NCI-H510A treated with DMSO at 0.1 percent for 48 hours (cell line): ENCODE measurements around the gene MAP3K8.

Experiments used
- DNase-seq: peaks from one replicate; lab custom pipeline; 2025; lab: John Stamatoyannopoulos, UW

MAP3K8 gene

DNA sequence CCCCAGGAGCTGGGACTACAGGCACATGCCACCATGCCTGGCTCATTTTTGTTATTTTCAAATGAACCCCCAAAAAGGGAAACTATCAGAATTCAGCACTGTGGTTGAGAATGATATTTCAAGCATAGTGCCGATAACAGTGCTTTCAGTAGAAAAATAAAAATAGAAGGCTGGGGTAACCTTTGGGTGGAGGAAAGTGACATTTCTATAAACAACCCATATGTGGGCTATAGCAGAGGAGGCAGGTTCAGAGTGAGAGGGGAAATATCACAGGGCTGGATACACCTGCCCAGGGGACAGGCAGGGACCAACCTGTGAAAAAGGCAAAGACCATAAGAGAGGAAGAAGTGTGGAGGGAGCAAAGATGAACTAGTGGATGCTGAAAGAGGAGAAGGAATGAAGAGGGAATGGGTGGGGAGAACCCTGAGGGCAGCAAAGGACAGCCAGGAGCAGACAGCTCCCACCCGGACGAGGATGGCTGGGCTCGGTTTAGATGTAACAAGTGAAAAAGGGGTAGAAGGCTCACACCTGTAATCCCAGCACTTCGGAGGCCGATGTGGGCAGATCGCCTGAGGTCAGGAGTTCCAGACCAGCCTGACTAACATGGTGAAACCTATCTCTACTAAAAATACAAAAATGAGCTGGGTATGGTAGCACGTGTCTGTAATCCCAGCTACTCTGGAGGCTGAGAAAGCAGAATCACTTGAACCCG is 56.5 kb downstream of the MAP3K8 start:
- no peak for DNase-seq

DNA sequence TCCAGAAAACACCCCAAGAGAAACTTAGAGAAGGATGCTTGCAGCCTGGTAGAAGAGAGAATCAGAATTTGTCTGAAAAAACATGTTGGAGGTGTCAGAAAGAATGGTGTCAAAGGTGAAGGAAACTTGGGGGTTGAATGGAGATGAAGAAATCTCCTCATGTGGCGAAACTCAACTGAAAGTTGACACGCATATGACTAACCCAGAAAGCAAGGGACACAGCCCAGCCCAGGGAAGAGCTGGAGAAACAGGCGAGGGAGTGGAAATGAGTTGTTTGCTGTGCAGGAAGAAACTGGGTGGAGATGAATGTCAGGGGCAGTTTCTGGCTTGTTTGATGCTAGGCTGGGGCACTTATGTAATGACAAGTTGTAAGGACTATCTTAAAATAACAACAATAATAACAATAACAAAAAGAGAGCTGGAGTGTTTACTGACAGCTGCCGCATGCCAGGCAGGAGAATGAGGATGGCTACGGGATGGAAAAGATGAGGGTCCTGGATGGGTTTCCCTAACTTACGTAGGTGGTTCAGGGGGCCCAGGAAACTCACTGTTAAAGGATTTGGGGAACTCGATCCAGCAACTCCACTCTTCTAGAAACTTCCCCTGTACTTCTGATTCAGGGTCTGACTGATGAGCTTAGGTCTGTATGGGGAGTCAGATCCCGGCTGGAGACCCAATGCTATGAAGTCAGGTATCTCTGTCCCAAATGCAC is 57.4 kb downstream of the MAP3K8 start:
- DNase-seq: no peak

DNA sequence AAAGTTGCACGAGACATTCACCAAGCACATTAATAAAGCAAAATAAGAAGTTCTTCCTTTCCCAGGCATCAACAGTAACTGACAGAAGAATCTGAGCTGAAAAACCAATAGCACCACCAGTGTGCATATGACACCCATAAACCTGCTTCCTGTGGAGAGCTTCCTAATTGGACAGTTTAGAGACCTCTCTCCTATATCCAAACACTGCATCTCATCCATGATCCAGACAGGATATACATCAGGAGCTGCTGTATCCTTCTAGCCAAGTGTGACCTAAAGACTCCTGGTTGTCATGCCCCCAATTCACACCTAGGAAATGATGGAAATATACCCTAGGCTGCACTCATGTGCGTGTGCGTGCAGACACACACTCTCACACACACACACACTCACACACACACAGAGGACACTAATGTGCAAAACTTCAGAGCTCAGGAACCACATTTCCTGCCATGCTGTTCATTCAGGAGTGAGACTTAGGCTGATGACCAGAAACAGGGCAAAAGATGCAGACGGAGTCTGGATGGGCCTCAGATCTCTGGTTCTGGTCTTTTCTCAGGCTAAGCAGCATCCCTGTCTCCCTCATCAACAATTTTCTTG is 58.0 kb downstream of the MAP3K8 start:
- DNase-seq: no peak

DNA sequence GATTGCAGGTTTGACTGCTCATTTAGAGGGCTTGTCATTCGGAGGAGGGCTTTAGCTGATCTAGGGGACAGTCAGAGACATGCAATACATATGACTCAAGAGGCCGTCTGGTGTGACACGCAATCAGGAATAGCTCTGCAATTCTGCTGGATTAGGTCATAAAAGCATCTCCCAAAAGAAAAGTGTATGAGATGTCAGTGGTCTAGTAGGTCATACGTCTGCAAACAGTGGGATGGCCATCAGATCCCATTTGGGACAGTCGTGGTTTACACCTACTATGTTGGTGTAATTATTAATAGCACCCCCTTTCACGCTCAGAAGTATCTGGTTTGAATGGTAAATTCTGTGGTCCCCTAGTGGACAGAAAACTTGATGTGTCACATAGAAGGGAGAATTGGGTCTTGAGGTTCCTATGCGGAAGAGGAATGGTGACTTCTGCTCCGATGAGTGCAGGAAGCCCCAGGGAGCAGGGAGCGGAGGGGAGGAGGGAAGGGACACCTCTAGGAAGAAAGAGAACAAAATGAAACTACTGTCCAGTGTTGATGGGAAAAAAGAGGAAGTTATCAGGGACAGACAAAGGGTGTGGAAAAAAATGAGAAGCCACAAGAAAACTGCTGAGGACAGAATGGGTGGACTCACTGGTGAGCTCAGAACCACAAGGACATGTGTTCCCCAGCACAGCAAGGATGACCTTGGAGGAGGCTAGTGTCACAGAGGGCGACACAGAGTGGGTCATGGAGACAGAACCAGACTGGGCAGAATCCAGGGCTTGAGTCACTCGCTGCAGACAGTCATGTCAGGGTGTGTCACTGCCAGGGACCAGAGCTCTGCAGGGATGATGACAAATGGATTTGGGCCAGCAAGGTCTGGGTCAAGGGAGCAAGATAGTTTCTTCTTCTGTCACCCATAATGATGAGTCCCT is 59.9 kb downstream of the MAP3K8 start:
- DNase-seq: no peak

DNA sequence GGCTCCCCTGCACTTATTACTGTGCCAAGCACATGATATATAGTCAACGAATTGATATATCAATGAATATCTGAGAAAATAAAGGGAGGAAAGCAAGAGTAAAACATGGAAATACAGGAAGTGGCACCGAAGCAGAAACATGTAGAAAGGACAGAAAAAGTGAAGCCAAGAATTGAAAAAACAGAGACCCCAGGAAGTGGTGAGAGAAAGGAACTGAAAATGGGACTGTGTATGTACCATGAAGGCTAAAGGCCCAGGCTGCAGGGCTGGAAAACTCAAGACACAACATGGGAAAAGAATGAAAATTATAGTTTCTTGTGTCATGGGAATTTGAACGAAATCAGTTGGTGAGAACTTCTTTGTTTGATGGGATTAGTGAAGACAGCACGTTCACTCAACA is 60.6 kb downstream of the MAP3K8 start:
- no peak for DNase-seq

DNA sequence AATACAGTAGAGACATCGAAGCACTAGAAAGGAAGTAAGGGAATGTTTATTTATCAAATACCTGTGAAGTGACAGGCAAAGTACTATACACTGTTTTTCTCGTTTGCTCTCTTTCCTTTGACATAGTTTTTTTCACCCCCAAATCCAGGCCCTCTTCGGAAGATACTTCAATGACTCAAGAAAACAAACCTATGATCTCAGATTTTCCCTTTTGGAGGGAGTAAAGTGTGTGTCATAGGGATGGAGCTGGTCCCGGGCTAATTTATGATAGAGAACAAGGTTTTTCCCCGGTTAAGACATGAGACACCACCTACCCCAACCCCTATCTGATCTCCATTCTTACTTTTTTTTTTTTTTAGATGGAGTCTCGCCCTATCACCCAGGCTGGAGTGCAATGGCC is 61.7 kb downstream of the MAP3K8 start:
- no peak for DNase-seq

DNA sequence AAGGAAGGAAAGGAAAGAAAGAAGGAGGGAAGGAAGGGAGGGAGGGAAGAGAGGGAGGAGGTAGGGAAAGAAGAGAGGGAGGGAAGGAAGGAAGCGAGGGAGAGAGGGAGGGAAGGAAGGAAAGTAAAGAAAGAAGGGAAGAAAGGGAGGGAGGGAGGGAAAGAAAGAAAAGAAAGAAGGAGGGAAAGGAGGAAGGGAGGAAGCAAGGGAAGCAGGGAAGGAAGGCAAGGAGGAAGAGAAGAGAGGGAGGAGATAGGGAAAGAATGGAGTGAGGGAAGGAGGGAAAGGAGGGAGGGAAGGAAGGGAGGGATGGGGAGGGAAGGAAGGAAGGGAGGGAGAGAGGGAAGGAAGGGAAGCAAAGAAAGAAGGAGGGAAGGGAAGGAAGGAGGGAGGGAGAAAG is 65.8 kb downstream of the MAP3K8 start:
- no peak for DNase-seq

DNA sequence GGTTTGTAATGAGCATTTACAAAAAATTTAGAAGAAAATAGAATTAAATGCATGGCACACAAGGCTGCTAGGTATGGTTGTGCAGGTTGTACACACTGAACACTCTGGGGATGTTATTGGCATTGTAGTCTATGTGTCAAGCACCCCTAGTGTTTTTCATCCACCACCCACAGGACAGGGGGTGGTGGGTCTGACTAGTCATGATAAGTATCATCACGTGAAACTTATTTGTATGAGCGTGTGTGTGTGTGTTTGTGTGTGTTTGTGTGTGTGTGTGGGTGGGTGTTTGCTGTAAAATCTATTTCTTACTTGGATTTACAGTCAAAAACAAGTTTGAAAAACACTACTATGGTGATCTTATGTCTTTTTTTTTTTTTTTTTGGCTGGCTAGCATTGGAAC is 66.5 kb downstream of the MAP3K8 start:
- no peak for DNase-seq

DNA sequence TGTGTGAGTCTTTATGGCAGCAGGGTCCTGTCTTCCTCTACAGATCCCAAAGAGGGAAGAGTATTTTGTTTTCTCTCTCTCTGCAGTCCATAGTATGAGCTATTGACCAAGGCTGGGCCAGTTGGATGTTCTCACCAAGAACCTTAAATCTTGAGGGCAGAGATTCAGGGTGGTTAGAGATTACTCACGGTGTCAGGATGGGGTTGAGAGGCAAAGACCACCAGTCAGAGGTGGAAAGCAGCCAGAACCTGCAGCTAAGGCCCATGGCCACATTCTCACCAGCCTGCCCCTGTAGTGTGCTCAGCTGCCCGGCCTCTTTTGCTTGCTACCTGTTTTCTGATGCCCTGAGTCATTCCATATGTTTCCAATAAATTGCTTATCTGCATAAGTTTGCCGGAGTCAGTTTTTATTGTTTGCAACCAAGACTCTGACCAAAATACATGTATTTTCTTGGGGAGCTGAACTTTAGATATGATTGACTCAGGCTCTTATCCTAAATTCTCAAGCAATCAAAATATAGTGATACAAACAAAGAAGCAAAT is 67.0 kb downstream of the MAP3K8 start:
- no peak for DNase-seq

DNA sequence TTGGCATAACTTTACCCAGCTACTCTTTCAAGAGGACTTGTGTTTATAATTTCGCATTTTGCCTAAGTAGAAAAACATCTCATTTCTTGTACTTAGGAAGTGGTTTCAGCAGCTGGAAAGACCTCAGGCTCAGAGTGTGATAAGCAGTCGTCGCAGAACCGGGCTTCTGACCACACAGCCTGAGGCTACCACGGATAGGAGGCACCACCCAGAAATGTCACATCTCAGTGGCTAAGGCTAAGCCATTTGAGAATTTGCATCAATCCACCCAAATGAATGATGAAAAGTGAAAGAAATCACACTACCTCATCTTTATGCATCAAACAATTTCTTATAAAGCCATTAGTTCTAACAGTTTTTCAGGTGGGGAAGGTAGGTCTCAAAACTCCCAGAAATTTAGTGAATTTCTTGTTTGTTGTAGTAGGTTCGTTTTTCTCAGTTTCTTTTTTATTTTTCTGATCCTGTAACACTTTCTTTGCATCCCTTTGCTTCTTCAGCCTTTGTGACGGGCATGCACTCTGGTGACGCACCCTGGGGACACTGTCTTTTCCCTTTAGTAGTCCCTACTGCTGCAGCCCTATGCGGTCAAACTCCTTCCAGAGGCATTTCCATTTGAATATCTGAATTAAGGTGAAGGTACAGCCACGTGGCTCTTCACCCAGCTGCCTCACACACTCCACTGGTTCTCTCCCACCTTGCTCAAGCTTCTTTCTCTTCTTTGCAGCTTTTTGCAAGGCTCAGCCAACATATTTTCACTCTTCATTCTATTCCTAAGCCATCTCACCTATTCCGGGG is 68.5 kb downstream of the MAP3K8 start:
- no peak for DNase-seq

DNA sequence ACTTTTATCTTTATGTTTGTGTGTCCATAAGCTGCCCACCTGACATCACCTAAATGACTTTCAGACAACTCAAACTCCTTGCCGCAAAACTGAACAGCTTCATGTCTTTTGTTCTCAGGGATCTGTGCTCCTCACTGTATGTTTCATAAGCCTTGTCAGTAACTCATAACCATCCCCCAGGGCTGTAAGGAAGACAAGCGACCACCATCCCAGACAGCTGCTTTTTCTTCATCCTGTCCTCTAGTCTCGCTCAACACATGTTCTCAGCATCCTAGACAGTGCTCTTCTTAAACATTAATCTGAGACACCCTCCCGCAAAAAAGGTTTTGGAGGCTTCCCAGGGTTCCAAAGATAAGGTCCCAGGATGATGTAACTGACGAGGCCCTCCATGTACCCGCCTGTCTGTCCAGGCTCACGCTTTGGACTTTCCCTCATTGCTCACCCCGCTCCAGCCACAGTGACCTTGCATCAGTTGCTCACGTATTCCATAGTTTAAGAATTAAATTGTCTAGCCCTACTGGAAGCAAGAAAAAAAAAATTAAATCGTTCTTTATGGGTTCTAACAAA is 69.8 kb downstream of the MAP3K8 start:
- DNase-seq: no peak

DNA sequence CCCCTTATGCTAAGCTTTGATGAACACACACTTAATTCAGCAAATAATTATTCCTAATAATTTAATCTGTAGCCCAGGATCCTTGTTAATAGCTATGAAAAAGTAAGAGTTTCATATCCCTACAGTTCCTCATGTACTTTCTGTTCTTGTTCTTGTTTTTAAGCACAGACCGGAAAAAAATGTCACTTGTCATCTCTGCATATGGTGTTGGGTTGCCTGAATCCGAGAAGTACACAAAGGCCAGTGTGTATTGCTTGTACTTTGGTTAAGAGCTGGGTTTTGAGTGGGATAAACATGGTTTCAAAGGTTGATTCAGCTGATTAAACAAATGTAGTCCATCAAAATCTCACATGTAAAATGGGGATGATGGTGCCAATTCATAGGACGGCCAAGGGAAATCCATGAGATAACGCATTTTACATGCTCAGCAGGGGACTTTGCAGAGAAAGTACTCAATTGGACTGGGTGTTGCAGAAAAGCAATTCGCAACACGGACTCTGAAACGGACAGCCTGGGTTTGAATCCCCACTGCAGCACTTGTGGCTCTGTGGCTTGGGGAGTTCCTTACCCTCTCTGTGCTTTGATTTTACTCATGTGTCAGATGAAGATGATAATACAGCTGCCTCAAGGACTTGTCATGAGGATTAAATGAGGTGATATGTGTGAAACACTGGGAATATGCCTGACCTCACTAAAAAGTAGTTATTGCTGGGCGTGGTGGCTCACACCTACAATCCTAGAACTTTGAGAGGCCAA is 71.7 kb downstream of the MAP3K8 start:
- no peak for DNase-seq

DNA sequence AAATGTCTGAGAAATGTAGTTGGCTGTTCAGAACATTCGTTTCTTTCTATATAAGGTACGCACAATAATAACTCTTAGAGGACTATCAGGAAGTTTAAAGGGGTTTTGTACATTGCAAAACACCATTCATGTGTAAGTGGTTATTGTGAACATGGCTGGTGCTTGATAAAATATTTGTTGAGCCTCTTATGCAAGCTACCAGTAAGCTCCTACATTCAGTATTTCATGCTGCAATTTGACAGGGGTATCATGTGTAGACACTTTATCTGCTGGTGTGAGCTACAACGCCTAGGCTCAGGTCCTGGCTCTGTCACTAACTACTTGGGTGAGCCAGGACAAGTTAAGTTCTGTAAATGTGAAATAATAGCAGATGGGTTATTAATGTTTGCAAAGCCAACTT is 75.5 kb downstream of the MAP3K8 start:
- DNase-seq: peak; percentile 19

DNA sequence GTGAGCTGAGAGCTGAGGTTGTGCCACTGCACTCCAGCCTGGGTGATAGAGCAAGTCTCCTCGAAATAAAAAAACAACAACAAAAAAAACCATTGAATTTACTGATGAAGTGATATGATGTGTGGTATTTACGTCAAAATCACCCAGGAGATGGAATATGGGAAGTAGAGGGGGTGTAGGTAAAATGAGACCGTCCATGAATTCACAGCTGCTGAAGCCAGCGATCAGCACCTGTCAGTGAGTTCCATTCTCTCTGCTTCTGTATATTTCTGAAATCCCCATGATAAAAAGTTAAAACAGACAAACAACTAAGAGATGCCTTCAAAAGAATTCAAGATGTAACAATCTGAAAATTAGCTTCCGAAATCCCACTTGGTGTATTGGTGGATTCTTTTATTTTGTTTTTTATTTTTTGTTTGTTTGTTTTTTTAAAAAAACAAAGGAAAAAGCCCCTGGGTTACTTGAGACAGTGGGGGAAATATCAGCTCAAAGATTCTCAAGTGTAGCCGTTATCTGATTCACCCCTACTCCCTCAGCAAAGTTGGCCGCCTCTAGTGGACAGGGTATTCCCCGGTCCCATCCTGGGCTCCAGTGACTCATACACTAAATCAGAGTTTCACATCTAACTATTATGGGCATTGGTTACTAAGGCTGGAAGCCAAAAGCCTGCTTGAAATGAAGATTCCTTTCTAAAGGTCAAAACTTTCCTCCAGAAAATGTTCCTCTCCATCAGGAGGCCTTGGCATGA is 76.4 kb downstream of the MAP3K8 start:
- DNase-seq: no peak

DNA sequence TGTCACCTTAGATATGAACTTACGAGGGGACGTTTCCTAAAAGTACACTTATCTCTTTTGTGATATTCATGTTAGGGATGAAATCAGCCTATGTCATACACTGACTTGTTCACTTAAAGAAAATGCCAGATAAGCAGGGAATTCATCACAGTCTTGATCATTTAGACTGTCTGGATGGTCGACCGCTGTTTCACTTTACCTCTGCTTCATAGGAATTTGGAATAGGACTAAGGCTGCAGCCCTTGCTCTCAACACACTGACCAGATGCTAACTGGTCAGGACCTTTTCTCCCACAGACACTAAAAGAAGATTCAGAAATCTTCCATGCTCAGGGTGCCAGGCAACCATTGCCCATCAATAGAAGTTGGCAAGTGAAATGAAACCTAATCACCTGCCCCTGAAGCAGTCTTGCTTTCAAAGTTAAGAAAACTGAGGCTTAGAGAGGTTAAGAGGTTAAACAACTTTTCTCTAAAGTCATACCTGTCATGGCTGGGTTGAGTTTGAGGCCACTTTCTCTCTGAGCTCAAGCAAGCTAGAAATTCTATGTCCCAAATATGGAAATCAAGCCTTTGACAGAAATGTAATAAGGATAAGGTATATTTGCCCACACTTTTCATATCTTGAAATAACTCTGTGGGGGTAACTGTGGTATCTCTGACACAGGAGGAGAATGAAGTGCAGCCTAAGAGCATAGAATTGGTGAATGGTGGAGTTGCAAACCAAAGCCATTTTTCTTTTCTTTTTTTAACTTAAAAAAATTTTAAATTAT is 77.1 kb downstream of the MAP3K8 start:
- no peak for DNase-seq
